ENCODE measurements around the gene MAP3K10. TPM values are rescaled to one million over a fixed set of nuclear protein-coding genes. Genes with fewer than 3 reads are reported as not detected.

Gene MAP3K10
- total and polyA plus RNA-seq, 2 donors from 2014 or later: 15.0 to 17.3 TPM

DNA sequence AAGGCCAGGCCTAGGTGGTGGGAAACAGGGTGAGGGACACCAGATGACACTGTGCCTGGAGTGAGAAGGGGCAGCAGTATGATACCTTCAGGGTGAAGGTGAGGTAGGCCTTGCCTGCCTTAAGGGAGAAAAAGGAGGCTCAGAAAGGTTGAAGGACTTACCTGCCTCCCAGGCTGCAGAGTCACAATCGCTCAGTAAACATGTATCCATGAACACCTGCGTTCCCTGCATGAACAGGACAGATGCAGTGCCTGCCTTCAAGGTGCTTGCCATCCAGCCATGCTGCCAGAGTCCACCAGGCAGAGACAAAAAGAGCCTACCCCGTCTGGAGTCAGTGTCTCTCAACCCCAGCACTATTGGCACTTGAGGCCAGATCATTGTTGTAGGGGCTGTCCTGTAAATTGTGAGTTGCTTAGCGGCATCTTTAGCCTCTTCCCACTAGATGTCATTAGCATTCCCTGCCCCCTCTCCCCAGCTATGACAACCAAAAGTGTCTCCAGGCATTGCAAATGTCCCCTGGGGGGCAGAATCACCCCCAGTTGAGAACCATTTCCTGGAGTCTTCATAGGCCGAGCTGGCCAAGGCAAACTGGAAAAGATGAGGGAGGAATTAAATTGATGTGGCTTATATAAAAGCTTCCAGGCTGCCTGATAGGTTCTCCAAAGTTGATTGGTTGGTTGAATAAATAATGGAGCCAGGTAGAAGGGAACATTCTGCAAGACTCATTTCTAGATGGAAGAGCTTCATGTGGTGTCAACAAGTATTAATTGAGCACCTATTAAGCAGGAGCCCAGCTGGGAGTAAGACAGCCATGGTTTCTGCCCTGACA, 1.7 kb downstream of the MAP3K10 start:
- no peak overlapping the region for H3K9ac ChIP-seq (ENCODE audit: low read length in 3 of 3)
- H3K27ac ChIP-seq (ENCODE audit: low read depth in 2 of 2, low read length in 2 of 2): no peak overlapping the region
- TF ChIP-seq, protein P1, sequence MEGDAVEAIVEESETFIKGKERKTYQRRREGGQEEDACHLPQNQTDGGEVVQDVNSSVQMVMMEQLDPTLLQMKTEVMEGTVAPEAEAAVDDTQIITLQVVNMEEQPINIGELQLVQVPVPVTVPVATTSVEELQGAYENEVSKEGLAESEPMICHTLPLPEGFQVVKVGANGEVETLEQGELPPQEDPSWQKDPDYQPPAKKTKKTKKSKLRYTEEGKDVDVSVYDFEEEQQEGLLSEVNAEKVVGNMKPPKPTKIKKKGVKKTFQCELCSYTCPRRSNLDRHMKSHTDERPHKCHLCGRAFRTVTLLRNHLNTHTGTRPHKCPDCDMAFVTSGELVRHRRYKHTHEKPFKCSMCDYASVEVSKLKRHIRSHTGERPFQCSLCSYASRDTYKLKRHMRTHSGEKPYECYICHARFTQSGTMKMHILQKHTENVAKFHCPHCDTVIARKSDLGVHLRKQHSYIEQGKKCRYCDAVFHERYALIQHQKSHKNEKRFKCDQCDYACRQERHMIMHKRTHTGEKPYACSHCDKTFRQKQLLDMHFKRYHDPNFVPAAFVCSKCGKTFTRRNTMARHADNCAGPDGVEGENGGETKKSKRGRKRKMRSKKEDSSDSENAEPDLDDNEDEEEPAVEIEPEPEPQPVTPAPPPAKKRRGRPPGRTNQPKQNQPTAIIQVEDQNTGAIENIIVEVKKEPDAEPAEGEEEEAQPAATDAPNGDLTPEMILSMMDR (IDR thresholded peaks at IDR 0.05; ENCODE audit: borderline replicate concordance, extremely low read depth, insufficient read depth): no peak
- DNase-seq (no peak), FAIRE-seq (no peak)
- H3K9me3 ChIP-seq (ENCODE audit: control insufficient read depth in 2 of 3, insufficient read depth in 1 of 3, low read length in 3 of 3): no peaks in the 10 kb centered on the region
- peaks cover 0 to 9% (median 0%) of the 10 kb centered on the region in 3 donors for H3K4me1 ChIP-seq (ENCODE audit: control insufficient read depth in 2 of 3, insufficient read depth in 2 of 3, low read depth in 1 of 3, low read length in 3 of 3)
- H3K4me3 ChIP-seq (ENCODE audit: low read length in 3 of 3): peak overlapping the region in 1 of 3 donors; percentile 56
- H3K27me3 ChIP-seq (ENCODE audit: control insufficient read depth, insufficient read depth, low read length): no peaks in the 10 kb centered on the region
- H3K36me3 ChIP-seq (ENCODE audit: control insufficient read depth in 2 of 3, insufficient read depth in 3 of 3, low read length in 3 of 3): no peaks in the 10 kb centered on the region
- intact Hi-C loops (cut with DNase I): no loop called here

- Histone ChIP-seq H3K27ac (ENCODE audit: low read depth in 2 of 2, low read length in 2 of 2) (no peak overlapping the region), H3K27me3 (ENCODE audit: control insufficient read depth, insufficient read depth, low read length) (no peaks in the 10 kb centered on the region), H3K4me1 (ENCODE audit: control insufficient read depth in 2 of 3, insufficient read depth in 2 of 3, low read depth in 1 of 3, low read length in 3 of 3) (peaks cover 0 to 9% (median 0%) of the 10 kb centered on the region in 3 donors), H3K9ac (ENCODE audit: low read length in 3 of 3) (no peak overlapping the region), H3K9me3 (ENCODE audit: control insufficient read depth in 2 of 3, insufficient read depth in 1 of 3, low read length in 3 of 3) (no peaks in the 10 kb centered on the region), H3K36me3 (ENCODE audit: control insufficient read depth in 2 of 3, insufficient read depth in 3 of 3, low read length in 3 of 3) (no peaks in the 10 kb centered on the region), H3K4me3 (ENCODE audit: low read length in 3 of 3) (no peak overlapping the region)
- DNase-seq (no peak), FAIRE-seq (no peak)
- intact Hi-C loops (cut with DNase I): no loop called here
- TF ChIP-seq, protein P1 (IDR thresholded peaks at IDR 0.05; ENCODE audit: borderline replicate concordance, extremely low read depth, insufficient read depth): no peak
Measured at GRCh38 chr19:40193587-40193849, 2.3 kb downstream of the MAP3K10 start.

DNA sequence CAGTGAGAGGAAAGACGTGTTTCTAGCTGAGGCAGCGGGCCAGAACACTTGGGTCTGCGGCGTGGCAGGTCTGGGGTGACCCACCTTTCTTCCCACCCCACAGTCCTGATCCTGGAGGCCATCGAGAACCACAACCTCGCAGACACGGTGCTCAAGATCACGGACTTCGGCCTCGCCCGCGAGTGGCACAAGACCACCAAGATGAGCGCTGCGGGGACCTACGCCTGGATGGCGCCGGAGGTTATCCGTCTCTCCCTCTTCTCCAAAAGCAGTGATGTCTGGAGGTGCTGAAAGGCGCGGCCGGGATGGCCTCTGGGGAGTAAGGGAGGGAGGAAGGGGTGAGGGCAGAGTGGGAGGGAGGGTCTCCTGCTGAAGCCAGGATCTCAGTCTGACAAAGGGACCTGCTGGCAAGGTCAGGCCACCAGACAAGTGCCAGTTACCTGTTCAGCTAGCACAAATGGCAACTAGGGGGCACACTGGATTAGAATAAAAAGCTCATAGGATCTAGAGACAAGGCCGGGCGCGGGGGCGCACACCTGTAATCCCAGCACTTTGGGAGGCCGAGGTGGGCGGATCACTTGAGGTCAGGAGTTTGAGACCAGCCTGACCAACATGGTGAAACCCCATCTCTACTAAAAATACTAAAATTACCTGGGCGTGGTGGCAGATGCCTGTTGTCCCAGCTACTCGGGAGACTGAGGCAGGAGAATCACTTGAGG, 7.2 kb downstream of the MAP3K10 start:
- TF ChIP-seq, protein P1 (IDR thresholded peaks at IDR 0.05; ENCODE audit: borderline replicate concordance, extremely low read depth, insufficient read depth): no peak
- no peak overlapping the region for H3K4me3 ChIP-seq (ENCODE audit: low read length in 3 of 3)
- H3K36me3 ChIP-seq (ENCODE audit: control insufficient read depth in 2 of 3, insufficient read depth in 3 of 3, low read length in 3 of 3): peaks cover 0 to 4% (median 0%) of the 10 kb centered on the region in 3 donors
- FAIRE-seq (no peak), DNase-seq (no peak)
- H3K27me3 ChIP-seq (ENCODE audit: control insufficient read depth, insufficient read depth, low read length): no peaks in the 10 kb centered on the region
- H3K9me3 ChIP-seq (ENCODE audit: control insufficient read depth in 2 of 3, insufficient read depth in 1 of 3, low read length in 3 of 3): no peaks in the 10 kb centered on the region
- intact Hi-C loops (cut with DNase I): no loop called here
- H3K27ac ChIP-seq (ENCODE audit: low read depth in 2 of 2, low read length in 2 of 2): no peak overlapping the region
- no peak overlapping the region for H3K9ac ChIP-seq (ENCODE audit: low read length in 3 of 3)
- H3K4me1 ChIP-seq (ENCODE audit: control insufficient read depth in 2 of 3, insufficient read depth in 2 of 3, low read depth in 1 of 3, low read length in 3 of 3): no peaks in the 10 kb centered on the region
